SK-N-SH treated with all-trans-retinoic acid at 6 μM for 48 hours (cell line): Measurements from ENCODE around the gene HLF.

Experiments used
- ATAC-seq: fragments of 200-7000 bp; cut with Tn5 transposase; 3 replicates; pipeline ENCODE4 v1.9.1; 2020; ENCODE audit warnings: mild to moderate bottlenecking, moderate library complexity
- ARNTL ChIP-seq: fragments of 450-650 bp; formaldehyde crosslinking; IDR thresholded peaks from 2 replicates; pipeline ENCODE4 v1.5.0; 2020; ENCODE audit warnings: low read depth, mild to moderate bottlenecking, moderate library complexity, borderline replicate concordance
- BACH2 ChIP-seq: fragments of 250-450 bp; sonication (Bioruptor Pico); IDR thresholded peaks from 2 replicates; pipeline ENCODE4 v1.9.0; 2021; ENCODE audit warnings: mild to moderate bottlenecking, borderline replicate concordance
- CREB5 ChIP-seq: fragments of 250-450 bp; sonication (Bioruptor Pico); IDR thresholded peaks from 2 replicates; pipeline ENCODE4 v1.5.1; 2020; ENCODE audit warnings: low read depth, mild to moderate bottlenecking, moderate library complexity
- CSDC2 ChIP-seq: fragments of 250-450 bp; sonication (Bioruptor Pico); IDR thresholded peaks from 2 replicates; pipeline ENCODE4 v1.5.0; 2020; ENCODE audit warnings: mild to moderate bottlenecking, moderate library complexity
- ESRRG ChIP-seq: fragments of 250-450 bp; sonication (Bioruptor Pico); IDR thresholded peaks from 2 replicates; pipeline ENCODE4 v1.6.1; 2021; ENCODE audit warnings: mild to moderate bottlenecking
- GLIS3 ChIP-seq: fragments of 250-450 bp; sonication (Bioruptor Pico); IDR thresholded peaks from 2 replicates; pipeline ENCODE4 v1.5.0; 2020; ENCODE audit warnings: mild to moderate bottlenecking, moderate library complexity
- ISL1 ChIP-seq: fragments of 250-450 bp; sonication (Bioruptor Pico); IDR thresholded peaks from 2 replicates; pipeline ENCODE4 v2.1.2; 2022; ENCODE audit warnings: mild to moderate bottlenecking, moderate library complexity
- OSR1 ChIP-seq: fragments of 250-450 bp; sonication (Bioruptor Pico); IDR thresholded peaks from 2 replicates; pipeline ENCODE4 v1.8.0; 2022; ENCODE audit warnings: moderate library complexity, mild to moderate bottlenecking, inconsistent platforms
- PATZ1 ChIP-seq: fragments of 250-450 bp; sonication (Bioruptor Pico); IDR thresholded peaks from 2 replicates; pipeline ENCODE4 v1.8.0; 2020; ENCODE audit warnings: mild to moderate bottlenecking, moderate library complexity, borderline replicate concordance
- POU6F1 ChIP-seq: fragments of 250-450 bp; sonication (Bioruptor Pico); IDR thresholded peaks from 2 replicates; pipeline ENCODE4 v1.8.0; 2021; ENCODE audit warnings: low read depth, mild to moderate bottlenecking, moderate library complexity, borderline replicate concordance
- PPARA ChIP-seq: fragments of 250-450 bp; sonication (Bioruptor Pico); IDR thresholded peaks from 2 replicates; pipeline ENCODE4 v1.5.0; 2020; ENCODE audit warnings: mild to moderate bottlenecking, borderline replicate concordance
- RARB ChIP-seq: fragments of 250-450 bp; sonication (Bioruptor Pico); IDR thresholded peaks from 2 replicates; pipeline ENCODE4 v1.8.0; 2021; ENCODE audit warnings: mild to moderate bottlenecking, moderate library complexity
- TCF4 ChIP-seq: fragments of 250-450 bp; sonication (Bioruptor Pico); IDR thresholded peaks from 2 replicates; pipeline ENCODE4 v1.8.0; 2021; ENCODE audit warnings: mild to moderate bottlenecking, moderate library complexity, borderline replicate concordance
- TOX ChIP-seq: fragments of 250-450 bp; sonication (Bioruptor Pico); IDR thresholded peaks from 2 replicates; pipeline ENCODE4 v1.8.0; 2021; ENCODE audit warnings: mild to moderate bottlenecking, moderate library complexity, borderline replicate concordance
- TSHZ2 ChIP-seq: fragments of 250-450 bp; sonication (Bioruptor Pico); IDR thresholded peaks from 2 replicates; pipeline ENCODE4 v1.5.0; 2020; ENCODE audit warnings: mild to moderate bottlenecking, moderate library complexity
- ZC3H10 ChIP-seq: fragments of 250-450 bp; sonication (Bioruptor Pico); IDR thresholded peaks from 2 replicates; pipeline ENCODE4 v1.5.1; 2021; ENCODE audit warnings: mild to moderate bottlenecking, moderate library complexity
- ZFP3 ChIP-seq: fragments of 250-450 bp; sonication (Bioruptor Pico); IDR thresholded peaks from 2 replicates; pipeline ENCODE4 v1.5.0; 2020; ENCODE audit warnings: mild to moderate bottlenecking, moderate library complexity
- ZFP30 ChIP-seq: fragments of 450-650 bp; formaldehyde crosslinking; IDR thresholded peaks from 2 replicates; pipeline ENCODE4 v1.5.0; 2022; ENCODE audit warnings: mild to moderate bottlenecking, moderate library complexity
- ZNF565 ChIP-seq: fragments of 450-650 bp; formaldehyde crosslinking; conservative IDR thresholded peaks from 2 replicates; pipeline ENCODE4 v1.5.0; 2020; ENCODE audit warnings: low read depth, mild to moderate bottlenecking, moderate library complexity
- ZNF70 ChIP-seq: fragments of 450-650 bp; formaldehyde crosslinking; IDR thresholded peaks from 2 replicates; pipeline ENCODE4 v1.5.0; 2020; ENCODE audit warnings: mild to moderate bottlenecking, moderate library complexity
- TF ChIP-seq, protein P1 (sequence below): fragments of 250-450 bp; sonication (Bioruptor Pico); IDR thresholded peaks from 2 replicates; pipeline ENCODE4 v1.5.1; 2021; ENCODE audit warnings: mild to moderate bottlenecking, moderate library complexity

HLF gene

GRCh38 chr17:55345132-55345531 is 80.4 kb downstream of the HLF start:
- TF ChIP-seq PPARA (CRISPR knock-in tag) (no peak), CSDC2 (CRISPR knock-in tag) (no peak), TSHZ2 (no peak), ESRRG (CRISPR knock-in tag) (no peak), GLIS3 (CRISPR knock-in tag) (no peak), ARNTL (CRISPR knock-in tag) (no peak), ZNF70 (CRISPR knock-in tag) (no peak), ZFP30 (CRISPR knock-in tag) (no peak), OSR1 (CRISPR knock-in tag) (no peak), ZFP3 (no peak), BACH2 (CRISPR knock-in tag) (no peak), TOX (no peak), RARB (CRISPR knock-in tag) (no peak), ZNF565 (CRISPR knock-in tag) (no peak), CREB5 (no peak), PATZ1 (CRISPR knock-in tag) (no peak), ISL1 (CRISPR knock-in tag) (no peak), ZC3H10 (CRISPR knock-in tag) (no peak)
- TF ChIP-seq, protein P1, sequence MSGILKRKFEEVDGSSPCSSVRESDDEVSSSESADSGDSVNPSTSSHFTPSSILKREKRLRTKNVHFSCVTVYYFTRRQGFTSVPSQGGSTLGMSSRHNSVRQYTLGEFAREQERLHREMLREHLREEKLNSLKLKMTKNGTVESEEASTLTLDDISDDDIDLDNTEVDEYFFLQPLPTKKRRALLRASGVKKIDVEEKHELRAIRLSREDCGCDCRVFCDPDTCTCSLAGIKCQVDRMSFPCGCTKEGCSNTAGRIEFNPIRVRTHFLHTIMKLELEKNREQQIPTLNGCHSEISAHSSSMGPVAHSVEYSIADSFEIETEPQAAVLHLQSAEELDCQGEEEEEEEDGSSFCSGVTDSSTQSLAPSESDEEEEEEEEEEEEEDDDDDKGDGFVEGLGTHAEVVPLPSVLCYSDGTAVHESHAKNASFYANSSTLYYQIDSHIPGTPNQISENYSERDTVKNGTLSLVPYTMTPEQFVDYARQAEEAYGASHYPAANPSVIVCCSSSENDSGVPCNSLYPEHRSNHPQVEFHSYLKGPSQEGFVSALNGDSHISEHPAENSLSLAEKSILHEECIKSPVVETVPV = no peak
- TF ChIP-seq, all 23 proteins: peak for 0
- no peak for ATAC-seq

DNA sequence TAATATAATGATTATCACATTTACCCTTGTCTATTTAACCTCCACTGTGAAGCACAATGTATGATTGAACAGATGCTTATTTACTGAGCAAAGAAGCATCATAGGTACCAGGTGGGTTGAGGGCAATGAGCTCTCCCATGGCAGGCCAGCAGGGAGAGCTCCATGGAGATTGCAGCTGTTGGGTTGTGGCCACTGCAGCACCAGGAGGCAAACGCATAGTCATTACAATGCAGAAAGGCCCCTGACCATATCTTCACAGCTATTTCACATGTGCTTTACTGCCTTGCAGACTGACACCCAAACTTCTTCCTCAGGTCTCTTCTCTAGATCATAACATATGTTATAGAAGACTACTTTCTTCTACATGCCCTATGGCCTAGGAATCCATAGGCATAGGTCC is 81.9 kb downstream of the HLF start:
- TF ChIP-seq CSDC2 (CRISPR knock-in tag) = no peak
- TF ChIP-seq GLIS3 (CRISPR knock-in tag) = no peak
- no peak for TF ChIP-seq TCF4 (CRISPR knock-in tag)
- TF ChIP-seq ZNF70 (CRISPR knock-in tag) = no peak
- TF ChIP-seq PPARA (CRISPR knock-in tag) = no peak
- TF ChIP-seq, protein P1 = no peak
- no peak for TF ChIP-seq RARB (CRISPR knock-in tag)
- TF ChIP-seq ZNF565 (CRISPR knock-in tag) = no peak
- no peak for TF ChIP-seq POU6F1 (CRISPR knock-in tag)
- no peak for TF ChIP-seq TSHZ2
- TF ChIP-seq, all 23 proteins: peak for 0
- ATAC-seq = no peak
